Hair follicle dermal papilla cell (primary cell): ENCODE results near the gene TMOD3. TPM values are rescaled to one million over a fixed set of nuclear protein-coding genes. Genes with fewer than 3 reads are reported as not detected.

ENCODE experiments used
- small RNA-seq: library from RNA; depleted of rRNA; stranded (forward); fragments of <200 nt; gene quantifications from one replicate; pipeline ENCODE3, GENCODE V24; 2012
- total RNA-seq: library from RNA; depleted of rRNA; stranded (reverse); fragments of >200 nt; gene quantifications from 2 replicates; pipeline ENCODE4 v1.2.3, GENCODE V29; 2012

Gene TMOD3
- 49.4 and 58.9 TPM in 2 replicates for total RNA-seq

DNA sequence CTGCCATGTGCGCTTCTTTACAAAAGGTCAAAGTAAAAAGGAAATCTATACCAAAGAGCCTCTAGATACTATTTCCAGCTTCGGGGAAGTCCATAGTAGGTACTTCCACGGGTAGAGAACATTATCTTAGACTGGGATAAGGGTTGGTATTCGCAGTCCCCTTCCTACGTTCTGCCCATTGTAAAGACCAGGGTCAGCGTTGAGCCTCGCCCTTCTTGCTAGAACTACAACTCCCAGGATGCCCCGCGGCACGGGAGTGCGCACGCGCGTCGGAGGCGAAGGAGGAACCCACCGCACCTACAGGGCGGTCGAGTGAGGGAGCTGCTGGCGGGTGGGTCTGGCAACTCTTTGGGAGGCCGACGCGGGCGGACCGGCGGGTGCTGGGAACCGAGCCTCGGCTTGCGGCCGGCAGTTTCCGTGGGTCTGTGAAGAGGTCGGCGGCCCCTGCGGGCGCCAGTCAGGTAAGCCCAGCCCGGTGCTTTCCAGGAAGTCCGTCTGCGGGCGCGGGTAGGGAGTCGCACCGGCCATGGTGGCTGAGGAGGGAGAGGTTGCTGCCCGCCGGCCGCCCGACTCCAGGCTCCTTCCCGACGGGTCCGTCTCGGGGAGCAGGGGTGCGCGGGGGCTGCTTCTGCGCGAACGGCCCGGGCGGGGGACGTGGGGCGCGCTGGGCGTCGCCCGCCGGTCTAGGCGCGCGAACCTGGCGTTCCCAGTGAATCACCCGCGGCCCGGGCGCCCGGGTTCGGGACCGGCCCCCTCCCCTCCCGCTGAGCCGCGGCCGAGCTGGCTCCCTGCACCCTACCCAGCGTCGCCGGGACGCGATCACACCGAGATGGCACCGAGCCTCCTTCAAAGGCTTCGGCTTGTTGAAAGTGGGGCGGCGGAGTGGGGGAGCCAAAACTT lies at the start of gene TMOD3:
Gene TMOD3, plus strand, starts transcription at position 278 of the 900 bp plus-strand sequence. CDS start 33,232 bp downstream, outside the sequence.

Small RNA genes lying within 50 kb of the gene (small RNA-seq; reads per million reads assigned to genes)
- gene AC090971.5 (not detected), gene RF00017 (not detected), gene RF00019 (not detected), gene RNU6-90P (not detected)

Other genes with a start within 250 kb of the TMOD3 start
- gene DMXL2, start 206.9 kb upstream of the TMOD3 start, total RNA-seq = 19.7 and 29.5 TPM in 2 replicates
- not detected in 2 replicates for gene SCG3, start 148.2 kb upstream of the TMOD3 start, total RNA-seq
- 5.4 and 7.5 TPM in 2 replicates for gene LYSMD2, start 92.0 kb upstream of the TMOD3 start, total RNA-seq
- 10.4 and 11.0 TPM in 2 replicates for gene TMOD2, start 78.1 kb upstream of the TMOD3 start, total RNA-seq
- gene LEO1, start 142.1 kb downstream of the TMOD3 start, total RNA-seq = 13.0 and 14.1 TPM in 2 replicates
- gene MAPK6, start 189.6 kb downstream of the TMOD3 start, total RNA-seq = 68.4 and 81.5 TPM in 2 replicates